ENCODE data around the gene KRT77. TPM values are rescaled to one million over a fixed set of nuclear protein-coding genes. Genes with fewer than 3 reads are reported as not detected.
A peak's percentile ranks its signal among the peaks of the same experiment; 100 is the strongest.

Gene KRT77
- total RNA-seq, 1 donor from 2014 or later: not detected

DNA sequence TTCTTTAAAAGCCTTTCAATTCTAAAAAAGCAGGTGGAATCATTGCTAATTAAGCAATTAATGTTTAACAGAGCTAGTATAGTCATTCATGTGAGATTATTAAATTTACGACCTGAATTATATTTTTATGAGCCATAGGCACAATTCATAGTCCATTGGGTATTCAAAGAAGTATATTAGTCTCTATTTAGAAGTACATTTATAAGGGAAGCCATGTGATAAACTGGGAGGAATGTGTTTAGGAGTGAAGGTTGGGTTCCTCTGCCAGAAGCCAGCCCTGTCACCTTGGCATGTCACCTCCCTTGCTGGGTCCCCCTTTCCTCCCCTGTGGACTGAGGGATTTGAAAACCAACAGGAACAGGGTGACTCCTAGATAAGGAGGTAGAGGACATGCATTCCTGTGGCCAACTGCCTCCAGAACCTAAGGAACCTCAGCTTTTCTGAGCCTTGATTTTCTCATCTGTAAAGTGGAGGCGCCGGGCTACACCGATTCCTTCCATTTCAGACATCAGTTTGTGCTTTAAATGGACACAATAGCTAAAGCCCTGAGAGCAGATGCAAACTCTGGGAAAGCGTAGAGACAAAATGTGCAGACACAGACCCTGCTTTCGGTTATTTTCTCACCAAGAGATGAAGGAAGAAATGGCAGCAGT lies 45.9 kb downstream of the KRT77 start:
- no peak overlapping the region for H3K4me3 ChIP-seq
- H3K4me1 ChIP-seq: no peaks in the 10 kb centered on the region
- peaks cover 6% of the 10 kb centered on the region for H3K27me3 ChIP-seq
- H3K27ac ChIP-seq: no peak overlapping the region
- no peak for ATAC-seq
- no peaks in the 10 kb centered on the region for H3K9me3 ChIP-seq
- TF ChIP-seq, protein P1, sequence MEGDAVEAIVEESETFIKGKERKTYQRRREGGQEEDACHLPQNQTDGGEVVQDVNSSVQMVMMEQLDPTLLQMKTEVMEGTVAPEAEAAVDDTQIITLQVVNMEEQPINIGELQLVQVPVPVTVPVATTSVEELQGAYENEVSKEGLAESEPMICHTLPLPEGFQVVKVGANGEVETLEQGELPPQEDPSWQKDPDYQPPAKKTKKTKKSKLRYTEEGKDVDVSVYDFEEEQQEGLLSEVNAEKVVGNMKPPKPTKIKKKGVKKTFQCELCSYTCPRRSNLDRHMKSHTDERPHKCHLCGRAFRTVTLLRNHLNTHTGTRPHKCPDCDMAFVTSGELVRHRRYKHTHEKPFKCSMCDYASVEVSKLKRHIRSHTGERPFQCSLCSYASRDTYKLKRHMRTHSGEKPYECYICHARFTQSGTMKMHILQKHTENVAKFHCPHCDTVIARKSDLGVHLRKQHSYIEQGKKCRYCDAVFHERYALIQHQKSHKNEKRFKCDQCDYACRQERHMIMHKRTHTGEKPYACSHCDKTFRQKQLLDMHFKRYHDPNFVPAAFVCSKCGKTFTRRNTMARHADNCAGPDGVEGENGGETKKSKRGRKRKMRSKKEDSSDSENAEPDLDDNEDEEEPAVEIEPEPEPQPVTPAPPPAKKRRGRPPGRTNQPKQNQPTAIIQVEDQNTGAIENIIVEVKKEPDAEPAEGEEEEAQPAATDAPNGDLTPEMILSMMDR (IDR thresholded peaks at IDR 0.05): no peak
- no peak for DNase-seq
- intact Hi-C loops (cut with DNase I): no loop called here
- no peaks in the 10 kb centered on the region for H3K36me3 ChIP-seq

DNA sequence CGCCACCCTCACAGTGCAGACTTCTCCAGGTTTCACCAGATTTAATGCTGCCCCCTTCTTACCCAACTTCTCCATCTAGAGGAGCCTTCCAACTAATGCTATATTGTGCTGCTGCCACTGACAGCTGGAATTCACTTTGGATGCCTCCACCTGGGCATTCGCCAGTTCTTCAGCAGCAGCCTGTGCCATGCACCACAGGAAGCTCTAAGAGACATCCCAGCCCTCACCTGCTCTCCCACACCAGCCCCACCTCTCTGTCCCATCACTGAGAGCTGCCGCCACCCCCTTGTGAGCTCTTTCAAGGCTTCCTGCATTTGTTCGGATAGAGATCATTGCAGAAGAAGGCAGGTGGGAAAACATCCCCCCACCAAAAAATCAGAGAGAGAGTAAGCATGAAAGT lies 46.7 kb downstream of the KRT77 start:
- no peak for ATAC-seq
- TF ChIP-seq, protein P1 (IDR thresholded peaks at IDR 0.05): no peak
- no peaks in the 10 kb centered on the region for H3K9me3 ChIP-seq

DNA sequence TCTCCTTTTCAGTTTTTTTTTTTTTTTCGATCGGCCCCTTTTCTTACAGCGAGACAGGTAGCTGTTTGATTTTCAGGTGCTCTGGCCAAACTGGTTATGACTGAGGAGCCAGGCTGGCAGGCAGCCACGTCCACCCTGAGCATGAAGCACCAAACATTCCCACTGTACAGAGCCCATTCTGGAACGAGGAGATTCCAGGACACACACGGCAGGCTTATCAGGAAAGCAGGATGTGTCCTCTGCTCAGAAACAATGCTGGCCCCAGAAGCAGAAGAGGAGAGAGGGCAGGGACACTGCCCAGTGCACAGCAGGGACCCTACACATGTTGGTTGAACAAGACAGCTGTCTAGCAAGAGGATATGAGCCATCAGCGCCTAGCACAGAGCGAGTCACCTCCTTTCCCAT lies 47.6 kb downstream of the KRT77 start:
- Histone ChIP-seq H3K4me1 (no peaks in the 10 kb centered on the region), H3K9me3 (no peaks in the 10 kb centered on the region), H3K27me3 (peaks cover 6% of the 10 kb centered on the region), H3K27ac (no peak overlapping the region), H3K36me3 (no peaks in the 10 kb centered on the region), H3K4me3 (no peak overlapping the region)
- ATAC-seq (peak; percentile 59), DNase-seq (no peak)
- TF ChIP-seq, protein P1 (IDR thresholded peaks at IDR 0.05): no peak
- intact Hi-C loops (cut with DNase I): no loop called here

More for the DNA sequence above, 46.7 kb downstream of the KRT77 start:
- Histone ChIP-seq H3K27ac (no peak overlapping the region), H3K27me3 (peaks cover 6% of the 10 kb centered on the region), H3K4me1 (no peaks in the 10 kb centered on the region), H3K36me3 (no peaks in the 10 kb centered on the region), H3K4me3 (no peak overlapping the region)
- no peak for DNase-seq
- intact Hi-C loops (cut with DNase I): no loop called here

DNA sequence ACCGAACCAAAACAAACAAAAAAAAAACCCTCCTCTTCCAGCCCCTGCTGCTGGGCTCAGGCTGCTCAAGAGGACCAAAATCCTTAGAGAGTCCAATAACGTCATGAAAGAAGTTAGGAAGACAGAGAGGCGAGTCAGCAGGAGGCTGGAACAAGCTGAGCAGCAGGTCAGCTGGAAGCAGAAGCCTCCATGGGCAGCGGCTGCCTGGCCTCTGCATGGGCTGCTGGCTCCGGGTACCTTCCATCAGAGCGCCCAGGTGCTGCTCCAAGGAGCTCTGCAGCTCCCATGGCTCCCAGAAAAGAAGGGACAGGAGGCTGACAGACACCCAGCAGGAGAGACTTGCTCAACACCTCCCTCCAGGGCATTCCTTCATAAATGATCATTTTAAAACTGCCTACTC lies 48.1 kb downstream of the KRT77 start:
- H3K27me3 ChIP-seq: peaks cover 6% of the 10 kb centered on the region
- no peaks in the 10 kb centered on the region for H3K9me3 ChIP-seq
- no peaks in the 10 kb centered on the region for H3K4me1 ChIP-seq
- no peaks in the 10 kb centered on the region for H3K36me3 ChIP-seq
- intact Hi-C loops (cut with DNase I): no loop called here
- no peak for DNase-seq
- peak; percentile 7 for ATAC-seq
- TF ChIP-seq, protein P1 (IDR thresholded peaks at IDR 0.05): no peak
- no peak overlapping the region for H3K4me3 ChIP-seq
- H3K27ac ChIP-seq: no peak overlapping the region

DNA sequence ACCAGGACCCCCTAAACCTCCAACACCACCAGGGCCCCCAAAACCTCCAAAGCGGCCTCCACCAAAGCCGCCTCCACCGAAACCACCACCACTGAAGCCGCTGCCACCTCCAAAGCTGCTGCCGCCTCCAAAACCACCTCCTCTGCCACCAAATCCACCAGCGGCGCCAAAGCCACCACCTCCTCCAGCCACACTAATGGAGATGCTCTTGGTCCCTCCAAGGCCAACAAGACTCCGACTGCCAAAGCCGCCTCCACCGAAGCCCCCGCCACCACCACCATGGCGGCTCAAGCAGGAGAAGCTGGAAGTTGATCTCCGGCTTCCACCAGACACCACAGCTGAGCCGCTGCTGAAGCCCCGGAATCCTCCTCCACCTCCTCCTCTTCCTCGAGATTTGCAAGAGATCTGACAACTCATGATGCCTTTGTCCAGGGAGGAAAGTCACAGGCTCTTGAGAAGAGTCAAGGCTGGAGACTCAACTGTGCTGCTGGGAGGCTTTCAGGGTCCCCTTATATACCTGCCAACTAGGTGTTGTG lies 51.5 kb downstream of the KRT77 start, which contains the start of gene KRT2:
Gene KRT2 (minus strand): TSS at position 486 of the 536 bp plus-strand sequence. CDS start 69 bp downstream, at position 417.
- intact Hi-C loops (cut with DNase I): no loop called here
- H3K27ac ChIP-seq: no peak within 1 kb of the TSS

More for the DNA sequence above, 51.5 kb downstream of the KRT77 start, which contains the start of gene KRT2:
- ATAC-seq (no peak), DNase-seq (no peak)
- Histone ChIP-seq H3K36me3 (no peaks in the 10 kb centered on the region), H3K9me3 (no peaks in the 10 kb centered on the region), H3K4me3 (no peak within 1 kb of the TSS), H3K4me1 (no peaks in the 10 kb centered on the region), H3K27me3 (peaks cover 6% of the 10 kb centered on the region)
- TF ChIP-seq, protein P1 (IDR thresholded peaks at IDR 0.05): no peak
